Gastrocnemius medialis (tissue), 4 donors: Measurements from ENCODE around the gene FAM78B. TPM values are rescaled to one million over a fixed set of nuclear protein-coding genes. Genes with fewer than 3 reads are reported as not detected.
A peak's percentile ranks its signal among the peaks of the same experiment; 100 is the strongest.

Experiments used
- ATAC-seq, 2 donors: fragments of 150-250 bp; one replicate each; pipeline ENCODE4 v1.9.1; 2016
- DNase-seq, 2 donors: peaks; one replicate each; pipeline ENCODE4 v3.0.0-alpha.2; 2019
- H3K27ac ChIP-seq, 4 donors: fragments of 200-600 bp; sonication (generic); 1 replicate in 1 of 4; 2 replicates in 3 of 4; pipeline ENCODE4 v1.5.1; 2016 to 2018; ENCODE audit warnings: mild to moderate bottlenecking in 2 of 4, moderate library complexity in 1 of 4
- H3K27me3 ChIP-seq, 3 donors: fragments of 200-600 bp; sonication (generic) in 2 of 3; 1 replicate in 1 of 3; 2 replicates in 2 of 3; pipeline versions ENCODE4 v1.5.1 to v1.6.0; 2016 to 2019; ENCODE audit warnings: mild to moderate bottlenecking in 1 of 3, moderate library complexity in 1 of 3
- H3K36me3 ChIP-seq, 2 donors: fragments of 200-600 bp; sonication (generic) in 1 of 2; one replicate each; pipeline ENCODE4 v1.5.1; 2017 to 2018
- H3K4me1 ChIP-seq, 2 donors: fragments of 200-600 bp; sonication (generic) in 1 of 2; one replicate each; pipeline ENCODE4 v1.5.1; 2016 to 2017; ENCODE audit warnings: mild to moderate bottlenecking in 2 of 2
- H3K4me3 ChIP-seq, 4 donors: fragments of 200-600 bp; sonication (generic) in 3 of 4; 1 replicate in 1 of 4; 2 replicates in 3 of 4; pipeline ENCODE4 v1.5.1; 2016 to 2019; ENCODE audit warnings: mild to moderate bottlenecking in 2 of 4
- H3K9me3 ChIP-seq, 3 donors: fragments of 200-600 bp; sonication (generic) in 2 of 3; 1 replicate in 1 of 3; 2 replicates in 2 of 3; pipeline ENCODE4 v1.5.1; 2016 to 2019
- CTCF ChIP-seq, 5 experiments: fragments of 450-650 bp in 3 of 5; fragments of 200-600 bp in 2 of 5; sonication (generic) in 2 of 5; IDR thresholded peaks in 4 of 5; conservative IDR thresholded peaks in 1 of 5; 1 replicate in 4 of 5; 2 replicates in 1 of 5; pipeline ENCODE4 v1.5.1; 2016 to 2019; ENCODE audit warnings: antibody characterized with exemption in 5 of 5, mild to moderate bottlenecking in 3 of 5, moderate library complexity in 3 of 5
- POLR2A ChIP-seq, 2 donors: fragments of 450-650 bp; IDR thresholded peaks; one replicate each; pipeline ENCODE4 v1.6.1; 2017; ENCODE audit warnings: antibody characterized with exemption in 2 of 2, mild to moderate bottlenecking in 2 of 2, moderate library complexity in 2 of 2
- in situ Hi-C, 4 donors: fragments of 200-750 bp; cut with MboI; loops; one replicate each; pipeline versions ENCODE4 v1.15.0 to v1.8.0; 2017; ENCODE audit warnings: low sequenced_read_pairs in 4 of 4
- intact Hi-C: fragments of 100-400 bp; cut with DNase I; formaldehyde crosslinking; loops from one replicate; pipeline ENCODE4 v1.15.1; 2023; ENCODE audit warnings: low total_unique reads
- total RNA-seq, 4 donors: library from RNA; depleted of rRNA; stranded (reverse); fragments of >200 nt; gene quantifications; one replicate each; pipeline versions ENCODE4 v1.1.0 to v1.2.3, GENCODE V29; 2016

Gene FAM78B
- total RNA-seq, 4 donors from 2014 or later = 1.6 to 9.9 (median 2.6) TPM

- no peaks in the 10 kb centered on the region for H3K36me3 ChIP-seq
- H3K4me1 ChIP-seq = no peaks in the 10 kb centered on the region
- no peaks in the 10 kb centered on the region for H3K27me3 ChIP-seq
- DNase-seq (no peak), ATAC-seq (no peak)
- intact Hi-C loops (no loop called here), in situ Hi-C loops (no loop called here)
- H3K4me3 ChIP-seq = no peak overlapping the region
- H3K27ac ChIP-seq = no peak overlapping the region
- H3K9me3 ChIP-seq = no peaks in the 10 kb centered on the region
- TF ChIP-seq POLR2A (IDR thresholded peaks at IDR 0.05) = no peak
- TF ChIP-seq CTCF (IDR thresholded peaks at IDR 0.05 in 4 of 5, conservative IDR thresholded peaks at IDR 0.05 in 1 of 5) = no peak
These were observed 127.2 kb downstream of the FAM78B start for GRCh38 chr1:166039436-166040201.

- no peak overlapping the region for H3K4me3 ChIP-seq
- ATAC-seq (no peak), DNase-seq (no peak)
- H3K9me3 ChIP-seq = no peaks in the 10 kb centered on the region
- H3K36me3 ChIP-seq = no peaks in the 10 kb centered on the region
- TF ChIP-seq POLR2A (IDR thresholded peaks at IDR 0.05) (no peak), CTCF (IDR thresholded peaks at IDR 0.05 in 4 of 5, conservative IDR thresholded peaks at IDR 0.05 in 1 of 5) (no peak)
- H3K27ac ChIP-seq = no peak overlapping the region
- no peaks in the 10 kb centered on the region for H3K27me3 ChIP-seq
- in situ Hi-C loops (no loop called here), intact Hi-C loops (no loop called here)
- H3K4me1 ChIP-seq = peaks cover 0 to 8% of the 10 kb centered on the region in 2 donors
These were observed 130.7 kb downstream of the FAM78B start for GRCh38 chr1:166036092-166036491.

- Histone ChIP-seq H3K27ac (no peak overlapping the region), H3K4me1 (peaks cover 0 to 8% of the 10 kb centered on the region in 2 donors), H3K9me3 (no peaks in the 10 kb centered on the region), H3K27me3 (no peaks in the 10 kb centered on the region), H3K36me3 (no peaks in the 10 kb centered on the region), H3K4me3 (no peak overlapping the region)
- ATAC-seq = peak; percentile 43 to 60
- intact Hi-C loops (no loop called here), in situ Hi-C loops (no loop called here)
- TF ChIP-seq CTCF (IDR thresholded peaks at IDR 0.05 in 4 of 5, conservative IDR thresholded peaks at IDR 0.05 in 1 of 5) (no peak), POLR2A (IDR thresholded peaks at IDR 0.05) (no peak)
- DNase-seq = peak in 1 of 2 donors; percentile 26
These were observed 134.0 kb downstream of the FAM78B start for GRCh38 chr1:166032572-166033371.

- no peaks in the 10 kb centered on the region for H3K27me3 ChIP-seq
- in situ Hi-C loops = no loop called here
- ATAC-seq (no peak), DNase-seq (no peak)
- intact Hi-C loops = no loop called here
- TF ChIP-seq POLR2A (IDR thresholded peaks at IDR 0.05) = no peak
- TF ChIP-seq CTCF (IDR thresholded peaks at IDR 0.05 in 4 of 5, conservative IDR thresholded peaks at IDR 0.05 in 1 of 5) = no peak
- peaks cover 0 to 8% of the 10 kb centered on the region in 2 donors for H3K4me1 ChIP-seq
- H3K4me3 ChIP-seq = no peak overlapping the region
- H3K9me3 ChIP-seq = no peaks in the 10 kb centered on the region
- H3K27ac ChIP-seq = no peak overlapping the region
- H3K36me3 ChIP-seq = no peaks in the 10 kb centered on the region
These were observed 134.7 kb downstream of the FAM78B start for GRCh38 chr1:166031932-166032571.
